HG03097 (cell line): ENCODE measurements around the gene GRIP1.

ENCODE experiments used
- ATAC-seq: cut with Tn5 transposase; IDR thresholded peaks from one replicate; pipeline ENCODE4 v1.9.1; 2021; ENCODE audit not compliant: unreplicated experiment, low FRiP score

Gene GRIP1

DNA sequence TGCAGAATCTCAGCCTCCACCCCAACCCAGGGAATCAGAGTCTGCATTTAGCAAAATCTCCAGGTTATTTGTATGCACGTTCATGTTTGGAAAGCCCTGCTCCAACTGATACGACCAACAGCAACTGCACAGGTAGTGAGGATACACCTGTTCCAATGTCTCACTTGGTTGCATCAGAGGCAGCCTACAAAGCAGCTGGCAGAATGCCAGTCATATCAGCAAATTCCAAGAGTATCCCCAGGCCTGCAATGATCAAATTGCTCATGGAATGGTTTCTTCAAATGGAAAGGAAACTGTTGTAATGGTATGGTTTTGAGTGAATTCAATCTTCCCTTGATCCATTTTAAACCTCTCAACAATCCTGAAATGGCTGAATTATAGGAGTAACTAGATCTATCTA, 75.4 kb downstream of the GRIP1 start:
- ATAC-seq: no peak

DNA sequence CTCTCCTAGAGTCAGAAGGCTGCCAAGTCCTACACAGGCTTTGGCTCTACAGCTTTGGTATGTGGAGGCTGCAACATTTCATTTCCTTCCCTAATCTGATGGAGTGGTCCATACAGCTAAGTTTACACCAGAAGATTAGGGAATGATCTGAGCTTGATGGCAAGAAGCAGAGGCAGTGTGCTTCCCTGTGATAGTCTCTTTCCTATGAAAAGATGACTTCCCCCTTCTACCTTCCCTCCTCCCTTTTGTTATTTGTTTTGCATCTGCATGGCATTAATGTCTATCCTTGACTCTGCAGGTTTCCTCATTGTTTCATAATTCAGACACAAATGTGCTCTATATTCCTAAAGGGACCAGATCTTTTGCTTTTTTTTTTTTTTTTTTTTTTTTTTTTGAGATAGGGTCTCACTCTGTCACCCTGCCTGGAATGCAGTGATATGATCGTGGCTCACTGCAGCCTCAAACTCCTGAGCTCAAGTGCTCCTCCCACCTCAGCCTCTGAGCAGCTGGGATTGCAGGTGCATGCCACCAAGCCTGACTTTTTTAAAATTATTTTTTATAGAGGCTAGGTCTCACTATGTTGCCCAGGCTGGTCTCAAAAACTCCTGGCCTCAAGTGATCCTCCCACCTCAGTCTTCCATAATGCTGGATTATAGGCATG, 76.3 kb downstream of the GRIP1 start:
- no peak for ATAC-seq

DNA sequence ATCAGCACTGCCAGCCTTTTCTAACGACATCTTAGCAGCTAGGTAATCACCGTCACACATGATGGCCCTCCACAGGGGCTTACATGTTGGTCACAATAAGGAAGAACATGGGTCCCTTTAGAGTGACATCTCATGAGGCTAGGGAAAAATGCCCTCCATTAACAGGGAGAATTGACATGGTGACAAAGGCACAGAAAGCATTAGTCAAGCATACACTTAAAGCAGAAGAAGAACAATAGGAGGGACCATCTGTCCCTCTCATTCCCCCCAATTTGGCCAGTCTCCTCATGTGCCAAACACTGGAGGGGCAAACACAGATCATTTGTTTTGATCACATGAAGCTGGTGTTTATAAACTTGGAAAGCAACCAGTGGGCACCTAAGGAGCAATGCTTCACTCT, 78.0 kb downstream of the GRIP1 start:
- no peak for ATAC-seq

DNA sequence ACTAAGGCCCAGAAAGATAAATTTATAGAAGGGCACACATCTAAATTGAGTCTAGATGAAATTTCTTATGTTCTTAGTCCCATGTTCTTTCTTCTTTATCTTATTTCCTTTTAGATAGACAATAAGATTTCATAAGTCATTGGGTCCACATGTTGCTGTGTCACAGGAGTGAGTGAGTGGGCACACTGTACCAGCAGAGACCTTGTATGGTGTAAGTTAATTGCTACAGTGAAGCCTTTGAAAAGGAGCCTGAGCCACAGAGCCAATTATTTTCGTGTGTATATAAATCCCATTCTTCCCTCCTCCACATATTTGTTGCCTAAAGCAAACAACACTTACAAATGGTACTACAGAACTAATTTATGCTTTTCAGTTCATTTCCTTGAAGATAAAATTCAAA, 79.1 kb downstream of the GRIP1 start:
- ATAC-seq: no peak

DNA sequence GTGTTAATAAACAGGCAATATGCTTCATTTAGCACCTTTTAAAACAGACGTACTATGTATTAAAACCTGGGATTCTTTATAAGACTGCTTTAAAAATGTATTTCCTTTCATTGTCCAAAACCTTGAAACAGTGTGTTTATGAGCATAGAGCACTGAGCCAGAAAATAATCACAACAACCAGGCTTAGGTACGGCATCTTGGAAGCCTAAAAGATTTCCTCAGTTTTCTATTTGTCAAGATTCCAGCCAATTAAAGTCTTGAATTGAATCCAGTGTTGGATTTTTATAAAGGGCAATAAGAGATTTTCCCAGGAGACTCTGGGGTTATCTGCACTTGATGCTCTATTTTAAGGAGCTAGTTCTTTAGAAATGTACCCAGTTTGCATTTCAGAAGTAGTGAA, 80.3 kb downstream of the GRIP1 start:
- ATAC-seq: no peak

DNA sequence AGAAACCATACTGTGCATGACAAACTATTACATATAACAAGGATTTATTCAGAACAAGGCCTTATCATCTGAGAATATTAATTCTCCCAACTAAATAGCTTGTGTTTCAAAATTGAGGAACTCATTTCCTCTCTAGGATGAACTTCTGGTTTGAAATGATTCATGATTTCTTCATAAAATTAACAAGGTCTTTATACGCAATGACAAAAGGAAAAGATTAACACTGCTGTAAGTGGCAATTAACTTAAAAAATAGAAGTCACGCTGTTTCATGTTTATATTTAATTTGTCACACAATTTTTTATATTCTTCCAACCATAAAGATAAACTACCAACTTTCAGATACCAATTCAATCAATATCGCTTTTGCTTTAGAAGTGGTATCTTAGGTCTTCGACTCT, 80.8 kb downstream of the GRIP1 start:
- ATAC-seq: no peak

DNA sequence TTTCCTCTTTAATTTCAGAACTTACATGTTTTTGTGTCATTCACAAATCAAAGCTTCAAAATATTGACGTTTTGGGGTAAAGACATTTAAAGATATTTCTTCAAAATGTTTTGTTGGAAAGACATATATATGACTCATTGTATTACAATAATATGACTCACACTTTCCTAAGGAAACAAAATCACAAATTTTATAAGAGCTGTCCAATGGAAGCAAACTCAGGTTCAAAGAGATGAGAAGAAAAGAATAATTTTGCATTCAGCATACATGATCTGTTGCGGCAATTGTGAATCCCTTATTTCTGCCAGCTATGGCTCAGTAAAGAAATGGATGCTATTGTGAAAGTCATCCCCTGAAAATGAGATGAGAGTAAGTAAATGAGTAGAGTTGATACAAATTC, 82.7 kb downstream of the GRIP1 start:
- ATAC-seq: no peak

DNA sequence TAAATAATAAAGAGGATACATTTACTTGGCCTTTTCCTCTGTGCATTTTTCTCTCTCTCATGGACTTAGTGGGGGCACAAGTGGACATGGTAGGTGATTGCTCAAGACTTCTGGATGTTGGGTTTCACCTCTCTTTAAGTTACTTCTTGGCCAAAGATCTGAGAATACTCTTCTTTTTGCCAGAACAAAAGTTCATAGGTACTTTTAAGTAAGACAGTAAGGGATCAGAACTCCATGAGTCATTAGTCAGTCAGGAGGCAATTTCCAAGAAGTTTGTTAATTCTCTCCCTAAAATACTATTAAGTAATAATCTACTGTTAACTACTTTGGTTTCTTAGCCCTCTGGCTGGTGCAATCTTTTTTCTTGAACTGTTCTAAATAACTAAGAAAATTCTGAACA, 84.2 kb downstream of the GRIP1 start:
- ATAC-seq: no peak

DNA sequence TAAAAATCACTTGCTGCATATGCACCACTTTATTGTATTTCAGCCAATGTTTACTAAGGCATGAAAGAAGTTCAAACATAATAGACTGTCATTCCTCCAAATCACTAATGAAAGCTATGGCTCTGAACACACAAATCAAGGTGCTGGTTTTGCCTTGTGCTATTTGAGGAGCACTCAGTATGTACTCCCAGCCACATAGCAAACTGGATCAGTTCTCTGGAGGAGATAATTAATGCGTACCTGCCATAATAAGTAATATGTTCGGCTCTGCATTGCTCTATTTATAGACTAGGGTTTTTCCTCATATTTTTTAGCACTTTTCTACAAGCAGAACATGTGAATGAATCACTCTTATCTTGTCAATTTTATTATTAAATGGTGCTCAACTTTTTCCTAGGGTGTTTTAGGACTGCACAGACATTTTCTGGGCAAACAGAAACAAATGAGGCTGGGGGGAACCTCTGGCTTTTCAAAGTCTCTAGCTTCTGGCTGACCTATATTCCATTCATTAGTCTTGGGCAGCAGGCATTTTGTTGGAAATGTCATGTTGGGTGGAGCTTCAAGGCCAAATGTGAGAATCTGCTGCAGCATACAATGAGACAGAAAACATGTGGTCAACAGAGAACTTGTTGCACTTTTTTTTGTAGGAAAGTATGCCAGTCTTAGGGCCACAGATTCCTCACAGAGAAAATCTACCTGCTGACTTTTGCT, 88.4 kb downstream of the GRIP1 start:
- no peak for ATAC-seq

DNA sequence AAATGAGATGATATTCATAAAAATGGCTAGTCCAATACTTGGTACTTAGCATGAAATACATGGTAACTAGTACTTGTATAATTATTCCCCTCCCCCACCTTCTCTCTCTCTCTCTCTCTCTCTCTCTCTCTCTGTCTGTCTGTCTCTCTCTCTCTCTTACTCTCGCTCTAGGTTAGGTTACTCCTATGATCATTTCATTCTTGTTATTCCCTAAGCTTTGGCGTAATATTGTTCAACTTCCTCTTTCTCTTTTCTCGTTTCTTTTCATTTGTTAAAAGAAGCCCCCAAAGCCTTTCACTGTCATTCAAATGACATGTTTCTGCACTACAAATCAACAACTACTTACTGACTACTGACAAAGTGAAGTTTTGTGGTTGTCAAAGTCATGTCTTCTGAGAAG, 89.8 kb downstream of the GRIP1 start:
- no peak for ATAC-seq

DNA sequence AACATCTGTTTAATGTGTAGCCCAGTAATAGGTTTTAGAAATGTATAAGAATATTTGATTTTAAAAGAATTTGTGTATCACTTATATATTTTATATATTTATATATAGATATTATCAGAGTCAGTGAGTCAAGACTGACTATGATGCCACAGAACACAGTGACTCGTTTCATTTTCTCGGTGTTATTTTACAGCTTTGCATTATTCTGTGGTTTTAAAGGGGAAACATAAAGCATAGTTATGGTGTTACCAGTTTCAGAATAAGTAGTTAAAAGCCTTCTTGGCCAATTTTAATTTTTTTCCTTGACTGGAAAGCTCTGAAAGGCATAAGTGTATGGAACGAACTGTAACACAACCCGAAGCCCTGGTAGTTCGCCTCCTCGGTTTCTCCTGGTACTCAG, 91.0 kb downstream of the GRIP1 start:
- ATAC-seq: no peak

DNA sequence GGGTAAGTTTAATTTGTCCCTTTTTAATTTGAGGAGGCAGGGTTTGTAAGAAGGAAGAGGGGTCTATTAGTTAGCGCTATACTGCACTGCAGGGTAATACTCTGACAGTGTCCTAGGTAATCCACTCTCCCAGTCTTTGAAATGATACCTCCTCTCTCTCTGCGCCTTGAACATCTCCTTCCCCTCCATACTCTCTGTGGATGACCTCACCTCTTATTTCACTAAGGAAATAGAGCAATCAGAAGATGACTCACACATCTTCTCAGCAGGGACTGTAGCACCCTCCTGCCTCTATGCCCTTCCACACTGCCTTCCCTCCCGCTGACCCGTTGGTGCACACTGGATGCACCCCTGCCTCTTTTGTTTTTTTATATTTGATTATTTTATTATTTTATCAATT, 94.2 kb downstream of the GRIP1 start:
- no peak for ATAC-seq

DNA sequence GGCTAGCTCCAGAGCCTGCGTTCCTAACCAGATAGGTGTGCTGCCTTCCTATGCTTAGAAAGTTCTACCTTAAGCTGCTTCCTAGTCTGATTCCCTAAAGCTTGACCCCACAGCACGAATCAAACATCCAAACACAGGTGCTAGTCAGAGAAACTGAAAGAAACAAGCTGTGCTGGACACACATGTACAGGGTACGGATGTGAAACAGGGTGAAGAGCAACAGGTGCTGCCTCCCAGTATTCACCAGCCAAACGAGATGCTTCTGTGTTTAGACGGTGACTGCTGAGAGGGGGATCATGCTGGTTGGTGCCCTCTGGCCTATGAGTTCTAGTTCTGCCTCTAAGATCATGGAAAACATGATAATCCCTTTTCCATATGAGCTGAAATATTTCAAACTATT, 105.3 kb downstream of the GRIP1 start:
- no peak for ATAC-seq

DNA sequence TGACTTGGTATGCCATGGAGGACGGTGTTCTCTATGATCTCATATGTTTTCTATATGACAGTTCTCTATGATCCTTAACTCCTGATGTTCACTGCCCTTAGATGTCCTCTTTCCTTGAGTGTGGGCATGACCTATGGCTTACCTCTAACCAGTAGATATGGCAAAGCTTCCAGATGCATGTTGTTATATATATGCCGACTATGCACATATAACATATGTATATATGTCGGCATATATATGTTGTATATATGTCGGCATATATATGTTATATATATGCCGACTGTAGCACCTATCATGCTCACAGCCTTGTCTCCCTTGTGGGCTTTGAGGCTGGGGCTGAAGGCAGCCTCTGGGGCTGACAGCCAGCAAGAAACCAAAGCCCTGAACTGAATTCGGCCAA, 106.0 kb downstream of the GRIP1 start:
- no peak for ATAC-seq

DNA sequence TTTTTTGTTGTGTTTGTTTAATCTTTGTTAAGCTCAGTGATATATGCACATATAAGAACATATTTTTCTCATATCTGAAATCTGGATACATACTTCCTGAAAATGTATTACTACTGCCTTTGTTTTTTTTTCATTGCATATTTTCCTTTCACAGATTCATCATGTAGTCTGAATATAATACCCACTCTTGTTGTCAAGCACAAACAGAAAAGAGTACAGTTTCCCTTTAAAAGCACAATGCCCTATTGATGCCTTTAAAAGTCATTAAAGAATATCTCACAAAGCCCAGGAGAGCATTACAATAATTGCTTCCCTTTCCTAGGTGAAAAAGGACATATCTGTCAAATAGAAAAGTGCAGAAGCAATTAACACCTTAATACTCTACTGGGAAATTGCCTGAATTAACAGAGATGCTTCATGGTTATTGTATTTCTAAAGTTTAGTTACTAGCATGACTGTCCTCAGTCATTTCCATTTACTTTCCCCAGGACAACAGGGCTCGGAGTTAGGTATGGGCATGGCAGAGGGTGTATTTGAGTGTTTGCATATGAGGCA, 107.4 kb downstream of the GRIP1 start:
- no peak for ATAC-seq

DNA sequence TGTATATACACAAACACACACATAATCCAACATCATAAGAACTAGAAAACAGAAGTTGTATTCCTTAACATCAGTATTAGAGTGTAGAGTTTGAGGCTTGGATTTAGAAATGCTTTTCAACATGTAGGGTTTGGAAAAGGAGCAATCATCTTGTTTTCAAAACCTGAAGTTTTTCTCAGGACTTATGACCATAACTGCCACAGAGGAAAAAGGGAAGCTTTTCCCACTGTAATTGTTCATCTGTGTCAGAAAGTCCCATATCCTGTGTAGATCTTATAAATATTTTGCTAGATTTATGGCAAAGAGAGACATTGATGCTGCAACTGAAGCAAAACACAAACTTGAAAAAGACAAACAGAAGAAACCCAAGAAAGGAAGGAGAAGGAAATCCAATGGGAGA, 115.7 kb downstream of the GRIP1 start:
- no peak for ATAC-seq

DNA sequence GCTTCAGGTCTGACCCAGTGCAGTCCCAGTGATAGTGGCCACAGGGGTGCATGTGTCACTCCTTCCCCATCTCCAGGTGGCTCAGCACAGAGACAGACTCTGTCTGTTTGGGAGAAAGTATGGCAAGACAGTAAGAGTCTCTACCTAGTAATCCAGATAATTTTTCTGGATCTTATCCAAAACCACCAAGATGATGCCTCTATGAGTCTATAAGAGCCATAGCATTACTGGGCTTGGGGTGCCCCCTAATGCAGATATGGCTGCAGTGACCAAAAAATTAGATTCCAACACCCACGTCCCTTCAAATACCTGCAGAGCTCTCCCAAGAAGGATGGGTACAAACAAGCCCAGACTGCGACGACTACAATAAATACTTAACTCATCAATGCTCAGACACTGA, 123.8 kb downstream of the GRIP1 start:
- no peak for ATAC-seq

DNA sequence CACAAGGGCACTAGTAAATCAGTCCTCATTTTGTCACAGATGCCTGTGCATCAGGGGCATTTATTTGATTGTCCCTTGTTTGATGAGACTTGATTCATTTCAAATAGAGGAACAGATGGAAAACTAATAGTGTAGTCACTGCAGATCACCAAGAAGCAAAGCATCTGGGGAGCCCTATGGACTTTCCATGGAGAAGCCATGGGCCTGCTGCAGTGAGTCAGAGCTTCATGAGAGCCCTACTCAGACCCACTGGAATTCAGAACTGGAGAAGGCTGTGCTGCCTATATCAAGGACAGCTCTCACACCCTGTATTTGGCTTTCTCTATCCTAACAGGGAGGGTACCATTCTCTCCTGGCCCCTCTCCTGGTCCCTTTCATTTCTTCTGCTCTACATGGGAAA, 126.2 kb downstream of the GRIP1 start:
- no peak for ATAC-seq

DNA sequence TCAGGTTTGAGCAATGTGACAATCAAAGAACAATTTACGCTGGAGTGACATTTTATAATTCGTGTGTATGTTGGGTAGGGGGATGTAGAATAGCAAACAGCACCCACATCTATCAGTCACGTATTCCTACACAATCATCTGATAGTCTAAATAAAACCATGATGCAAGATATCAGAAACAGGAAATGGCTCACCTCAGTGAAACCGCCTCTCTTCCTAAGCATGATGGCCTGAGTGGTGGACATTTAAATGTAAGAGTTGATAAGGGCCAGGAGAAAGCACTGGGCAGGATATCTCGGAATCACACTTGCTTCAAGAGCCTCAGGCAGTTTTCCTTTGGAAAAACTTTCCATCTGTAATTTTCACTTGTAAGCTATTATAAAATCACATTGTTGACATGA, 128.2 kb downstream of the GRIP1 start:
- ATAC-seq: no peak

DNA sequence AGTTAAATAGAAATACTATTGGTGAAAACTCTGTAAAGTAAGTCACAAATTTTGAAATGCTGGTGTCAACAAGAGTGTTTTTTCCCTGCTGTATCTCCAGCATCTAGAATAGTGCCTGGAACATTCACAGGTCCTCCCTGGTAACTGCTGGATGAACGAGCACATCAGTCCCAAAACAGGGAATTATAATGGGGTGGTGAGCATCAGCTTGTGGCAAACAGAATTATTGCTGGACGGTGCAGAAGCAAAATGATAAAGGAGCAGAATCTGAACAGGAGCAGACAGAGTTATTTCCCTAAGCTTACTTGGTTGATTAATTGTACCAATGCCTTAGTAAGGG, 129.9 kb downstream of the GRIP1 start:
- no peak for ATAC-seq

DNA sequence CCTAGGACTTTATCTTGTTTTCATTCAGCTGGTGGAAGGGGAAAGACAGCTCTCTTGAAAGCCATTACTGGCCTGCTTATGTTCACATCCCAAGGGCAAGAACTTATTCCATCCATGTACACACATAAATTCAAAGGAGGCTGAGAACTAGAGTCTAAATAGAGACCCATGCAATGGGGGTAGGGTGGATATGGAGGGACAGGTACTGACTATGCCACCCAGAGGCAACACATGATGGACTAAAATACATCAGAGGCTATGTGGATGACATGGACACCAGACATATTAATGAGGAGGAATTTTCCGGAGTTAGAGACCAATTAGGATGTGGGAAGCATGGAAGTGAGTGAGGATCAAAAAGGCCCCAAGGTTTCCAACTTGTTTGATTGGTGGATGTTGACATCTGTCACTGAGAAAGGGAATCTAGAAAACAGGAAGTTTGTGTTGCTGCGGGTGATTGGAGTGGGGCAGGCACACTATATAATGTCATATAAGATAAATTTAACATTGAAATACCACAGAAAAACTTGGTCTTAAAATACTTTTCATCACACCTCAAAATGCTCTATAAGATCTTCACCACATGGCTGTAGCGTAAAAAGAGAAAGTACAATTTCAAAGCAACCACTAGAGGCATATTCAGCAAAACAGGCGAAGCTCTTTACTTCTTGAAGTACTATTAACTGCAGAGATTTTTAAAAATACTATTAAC, 130.4 kb downstream of the GRIP1 start:
- ATAC-seq: no peak

DNA sequence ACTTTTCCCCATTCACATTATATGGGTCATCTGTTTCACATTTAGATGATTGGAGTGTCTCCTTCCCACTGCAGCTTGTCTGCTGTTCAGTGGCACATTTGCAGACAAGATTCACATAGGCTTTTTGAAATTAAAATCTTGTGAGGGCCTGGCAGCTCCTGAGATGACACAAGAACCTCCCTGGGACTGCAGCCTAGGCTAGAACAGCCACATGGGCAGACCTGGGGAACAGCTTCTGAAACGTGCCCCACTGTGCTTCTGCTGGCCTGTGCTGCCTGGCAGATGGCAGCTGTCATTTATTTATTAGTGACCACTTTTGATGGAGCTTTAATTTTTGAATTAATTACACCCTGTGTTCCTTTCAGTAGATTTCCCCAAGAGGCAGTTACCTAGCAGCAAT, 137.4 kb downstream of the GRIP1 start:
- no peak for ATAC-seq
